ENCODE results near the gene TRMT5. TPM values are rescaled to one million over a fixed set of nuclear protein-coding genes. Genes with fewer than 3 reads are reported as not detected.

The TRMT5 gene
- total RNA-seq, 1 experiment from 2014 or later = 24.9 TPM

DNA sequence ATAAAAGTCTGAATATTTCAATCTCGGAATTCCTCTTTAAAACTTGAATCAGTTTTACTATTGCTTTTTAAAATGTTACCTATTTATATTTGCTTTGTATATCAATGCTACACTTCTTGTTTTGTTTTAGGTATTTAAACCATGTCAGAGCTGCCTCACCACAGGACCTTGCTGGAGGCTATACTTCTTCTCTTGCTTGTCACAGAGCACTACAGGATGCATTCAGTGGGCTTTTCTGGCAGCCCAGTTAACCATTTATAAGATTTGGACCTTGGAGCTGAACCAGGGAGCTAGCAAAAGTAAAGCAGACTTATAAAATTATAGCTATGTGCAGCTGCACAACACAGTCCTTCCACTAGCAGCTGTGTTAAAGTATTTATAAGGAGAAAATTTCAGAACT is 12.8 kb downstream of the TRMT5 start:
- Histone ChIP-seq H3K23ac (ENCODE audit: insufficient read length, low read depth, low read length) (no peak overlapping the region), H3K9me3 (ENCODE audit: control insufficient read depth, low read depth, low read length) (no peaks in the 10 kb centered on the region), H3K4me1 (ENCODE audit: insufficient read depth, low read length) (no peaks in the 10 kb centered on the region), H3K23me2 (ENCODE audit: insufficient read length, low read depth, low read length, poor library complexity, severe bottlenecking) (no peaks in the 10 kb centered on the region), H3K9ac (ENCODE audit: extremely low read depth, insufficient read length, low read length) (no peak overlapping the region), H2AK5ac (ENCODE audit: insufficient read length, low read length) (no peak overlapping the region), H4K8ac (replicated peaks; ENCODE audit: insufficient read length, low read depth, low read length) (no peak overlapping the region), H3T11ph (ENCODE audit: low read length) (no peak overlapping the region), H2BK120ac (ENCODE audit: low read depth, low read length, poor library complexity, severe bottlenecking) (no peak overlapping the region), H2BK20ac (ENCODE audit: low read depth, low read length, poor library complexity, severe bottlenecking) (no peak overlapping the region), H3K27ac (ENCODE audit: insufficient read length, low read depth, low read length) (no peak overlapping the region), H2BK15ac (ENCODE audit: low read depth, low read length) (no peak overlapping the region), H4K5ac (ENCODE audit: insufficient read length, low read depth, low read length) (no peak overlapping the region), H3K79me2 (ENCODE audit: insufficient read depth, low read length) (no peaks in the 10 kb centered on the region), H3K4ac (ENCODE audit: low read depth, low read length) (no peak overlapping the region), H3K4me2 (ENCODE audit: insufficient read depth, insufficient read length, low read length) (no peak overlapping the region), H3K18ac (ENCODE audit: insufficient read length, low read depth, low read length) (no peak overlapping the region), H2BK5ac (ENCODE audit: insufficient read length, low read length) (no peak overlapping the region), H3K56ac (ENCODE audit: insufficient read length, low read depth, low read length) (no peak overlapping the region), H3K14ac (ENCODE audit: insufficient read depth, low read length) (no peak overlapping the region), H3K79me1 (ENCODE audit: insufficient read depth, low read depth, low read length, poor library complexity, severe bottlenecking) (no peaks in the 10 kb centered on the region), H4K20me1 (ENCODE audit: control insufficient read depth, insufficient read depth, insufficient read length) (no peaks in the 10 kb centered on the region), H2AFZ (ENCODE audit: low read length) (no peak overlapping the region), H3K27me3 (ENCODE audit: insufficient read depth, low read length) (no peaks in the 10 kb centered on the region), H4K91ac (ENCODE audit: insufficient read length, low read depth, low read length) (no peak overlapping the region), H2BK12ac (ENCODE audit: insufficient read length, low read depth, low read length) (no peak overlapping the region)
- H3K4me3 Mint-ChIP-seq = no peak overlapping the region
- peaks cover 0 to 5% (median 0%) of the 10 kb centered on the region in 3 experiments; a peak in 1 of 7 replicates for H3K36me3 Mint-ChIP-seq (ENCODE audit: insufficient read depth in 1 of 3, low read depth in 3 of 3)
- H3K27me3 Mint-ChIP-seq (ENCODE audit: low read depth) = no peaks in the 10 kb centered on the region
- no peak for TF ChIP-seq CTCF (conservative IDR thresholded peaks at IDR 0.05)
- no peak overlapping the region for H3K27ac Mint-ChIP-seq
- H3K9me3 Mint-ChIP-seq = no peaks in the 10 kb centered on the region; a peak in 1 of 5 replicates
- no CpG with 5 or more reads among the region's 1 CpG for WGBS (ENCODE audit: extremely low coverage, insufficient read length, low lambda C conversion rate)
- no peak for DNase-seq
- H3K4me1 Mint-ChIP-seq = no peaks in the 10 kb centered on the region
